ENCODE measurements around the gene DLG2.

The DLG2 gene

GRCh38 chr11:83948200-83948599 is 1678.9 kb downstream of the DLG2 start:
- no peak for DNase-seq

DNA sequence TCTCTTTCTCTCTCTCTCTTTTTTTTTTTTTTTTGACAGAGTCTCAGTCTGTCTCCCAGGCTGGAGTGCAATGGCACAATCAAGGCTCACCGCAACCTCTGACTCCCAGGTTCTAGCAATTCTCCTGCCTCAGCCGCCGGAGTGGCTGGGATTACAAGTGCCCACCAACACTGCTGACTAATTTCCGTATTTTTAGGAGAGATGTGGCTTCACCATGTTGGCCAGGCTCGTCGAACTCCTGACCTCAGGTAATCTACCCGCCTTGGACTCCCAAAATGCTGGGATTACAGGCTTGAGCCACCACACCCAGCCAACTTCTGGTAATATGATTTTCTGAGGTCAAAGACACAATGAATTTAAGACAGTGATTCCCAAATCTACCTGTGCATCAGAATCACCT is 1681.2 kb downstream of the DLG2 start:
- DNase-seq, result no peak

GRCh38 chr11:83941050-83941449 is 1686.1 kb downstream of the DLG2 start:
- DNase-seq, result no peak

DNA sequence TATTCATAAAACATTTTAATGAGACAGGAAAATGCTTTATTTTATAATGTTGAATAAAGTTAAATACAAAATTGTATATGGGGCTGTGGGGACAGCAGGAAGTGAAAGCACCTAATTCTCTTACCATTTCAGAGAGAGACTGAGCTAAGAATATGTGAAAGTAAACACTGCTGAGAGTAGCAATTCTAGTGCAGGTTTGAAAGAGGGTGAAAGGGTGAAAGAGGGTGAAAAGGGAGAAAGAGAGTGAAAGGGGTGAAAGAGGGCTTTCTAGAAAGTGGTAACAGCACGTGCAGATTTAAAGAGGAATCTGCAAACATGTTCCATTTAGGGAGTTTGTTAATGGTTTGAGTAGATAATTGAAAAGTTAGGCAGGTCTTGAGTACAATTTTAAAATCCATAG is 1689.0 kb downstream of the DLG2 start:
- no peak for DNase-seq

GRCh38 chr11:83933008-83933407 is 1694.1 kb downstream of the DLG2 start:
- no peak for DNase-seq

- DNase-seq, result no peak
Measured at GRCh38 chr11:83927422-83927821, 1699.7 kb downstream of the DLG2 start.

DNA sequence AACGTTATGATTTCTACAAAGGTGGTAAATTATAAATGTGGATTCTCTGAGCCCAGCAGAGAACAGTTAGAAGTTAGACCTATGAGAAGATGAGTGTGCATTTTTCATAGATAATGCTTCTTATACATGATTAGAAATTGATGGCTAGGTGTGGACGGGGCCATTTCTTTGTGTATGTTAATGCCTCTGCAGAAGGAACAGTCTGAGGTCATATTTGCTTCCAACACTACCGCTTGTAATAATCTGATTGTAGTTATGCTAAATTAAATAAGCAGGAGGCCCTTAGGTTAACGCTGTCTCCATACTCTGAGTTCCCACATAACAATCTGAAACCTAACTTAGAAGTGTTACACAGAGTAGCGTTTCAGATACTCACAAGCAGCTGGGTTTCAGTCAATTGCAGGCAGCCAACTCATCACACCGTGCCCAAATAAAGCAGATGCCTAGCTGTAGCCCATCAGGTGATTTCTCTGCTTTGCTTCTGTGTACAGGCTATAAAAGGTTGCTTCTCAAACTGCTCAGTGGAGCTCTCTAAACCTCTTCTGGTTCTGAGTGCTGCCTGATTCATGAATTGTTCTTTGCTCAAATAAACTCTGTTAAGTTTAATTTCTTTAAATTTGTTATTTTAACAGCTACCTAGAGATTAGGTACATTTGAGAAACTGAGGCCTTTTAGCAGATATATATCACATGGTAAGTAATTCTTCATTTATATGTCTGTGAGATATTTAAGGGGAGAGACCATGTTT is 1702.2 kb downstream of the DLG2 start:
- DNase-seq, result no peak

DNA sequence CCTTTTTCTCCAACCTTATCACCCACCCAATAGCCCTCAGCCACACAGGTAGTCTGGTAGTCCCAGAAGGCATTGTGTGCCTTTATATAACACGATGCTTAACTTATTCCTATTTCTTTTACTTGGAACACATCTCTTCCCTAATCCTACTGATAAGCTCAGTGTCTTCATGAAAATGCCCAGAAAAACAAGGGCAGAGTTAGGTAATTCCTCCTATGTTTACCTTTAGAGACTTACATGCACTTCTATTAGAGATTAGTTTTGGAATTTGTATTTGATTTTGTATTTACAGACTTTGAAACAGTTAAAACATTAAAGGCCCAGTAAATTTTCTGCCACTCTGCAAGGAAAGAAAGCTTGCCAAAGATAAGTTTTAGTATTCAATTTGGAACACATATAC is 1703.2 kb downstream of the DLG2 start:
- no peak for DNase-seq

GRCh38 chr11:83922953-83923352 is 1704.2 kb downstream of the DLG2 start:
- no peak for DNase-seq

DNA sequence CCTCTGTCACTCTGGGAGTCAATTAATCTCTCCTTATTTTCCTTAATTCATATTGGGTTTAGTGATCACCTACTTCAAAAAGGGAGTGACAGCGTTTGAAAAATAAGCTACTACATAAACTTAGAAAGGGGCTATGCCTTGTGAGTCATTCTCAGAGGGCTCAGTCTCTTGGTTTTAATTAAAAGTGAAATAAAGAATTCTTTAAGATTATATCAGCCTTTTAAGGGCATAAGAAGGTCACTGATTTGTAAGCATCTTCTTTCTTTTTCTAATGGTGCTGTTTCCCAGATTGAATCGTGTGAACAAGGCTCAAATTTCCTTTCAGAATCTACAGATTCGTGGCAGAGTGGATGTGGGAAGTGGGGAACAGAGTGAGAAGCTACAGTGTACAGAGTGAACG is 1704.8 kb downstream of the DLG2 start:
- no peak for DNase-seq

- no peak for DNase-seq
Measured at GRCh38 chr11:83921447-83922192, 1705.5 kb downstream of the DLG2 start.

GRCh38 chr11:83918476-83918875 is 1708.7 kb downstream of the DLG2 start:
- no peak for DNase-seq

GRCh38 chr11:83914995-83915394 is 1712.1 kb downstream of the DLG2 start:
- no peak for DNase-seq

DNA sequence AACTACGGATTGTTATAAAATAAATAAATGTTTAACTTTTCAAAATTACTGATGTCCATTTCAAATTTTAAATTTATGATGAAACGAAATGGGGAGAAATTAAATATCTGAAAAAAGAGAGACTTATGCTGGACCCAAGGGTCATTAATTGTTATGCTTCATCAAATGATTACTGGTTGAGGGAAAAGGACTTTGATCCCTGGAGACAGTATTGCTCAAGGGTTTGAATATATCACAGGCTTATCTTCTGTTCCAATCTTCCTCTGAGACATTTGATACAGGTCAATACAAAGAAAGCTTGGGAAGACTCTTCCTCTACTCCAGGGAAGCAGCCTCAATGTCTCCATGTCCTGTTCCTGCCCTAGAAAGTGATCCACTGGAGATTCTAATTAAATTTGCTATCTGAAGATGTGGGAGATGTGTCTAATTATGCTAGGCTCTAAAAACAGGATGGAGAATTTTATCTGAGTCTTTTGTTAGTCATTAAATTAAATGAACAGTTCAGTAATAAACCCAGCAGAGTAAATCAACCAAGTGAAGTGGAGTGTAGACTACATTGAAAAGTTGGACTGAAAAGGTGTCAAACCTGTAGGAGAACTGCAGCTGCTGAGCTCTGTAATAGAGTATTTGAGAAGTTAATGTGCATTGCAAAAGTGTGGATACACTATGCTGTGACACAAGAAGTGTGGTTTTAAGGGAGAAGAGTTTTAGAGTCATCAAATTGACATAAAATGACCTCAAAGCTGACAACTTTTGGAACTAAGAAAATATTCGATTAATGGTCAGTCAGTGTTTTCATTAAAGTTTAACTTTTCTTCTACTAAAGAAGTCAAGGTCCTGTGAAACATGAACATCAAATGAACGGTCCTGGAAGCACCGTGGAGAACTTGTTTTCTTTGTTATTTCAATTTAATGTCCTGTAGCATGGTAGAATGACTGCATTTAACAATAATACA is 1717.3 kb downstream of the DLG2 start:
- DNase-seq, result no peak

GRCh38 chr11:83908298-83908856 is 1718.8 kb downstream of the DLG2 start:
- DNase-seq, result no peak

DNA sequence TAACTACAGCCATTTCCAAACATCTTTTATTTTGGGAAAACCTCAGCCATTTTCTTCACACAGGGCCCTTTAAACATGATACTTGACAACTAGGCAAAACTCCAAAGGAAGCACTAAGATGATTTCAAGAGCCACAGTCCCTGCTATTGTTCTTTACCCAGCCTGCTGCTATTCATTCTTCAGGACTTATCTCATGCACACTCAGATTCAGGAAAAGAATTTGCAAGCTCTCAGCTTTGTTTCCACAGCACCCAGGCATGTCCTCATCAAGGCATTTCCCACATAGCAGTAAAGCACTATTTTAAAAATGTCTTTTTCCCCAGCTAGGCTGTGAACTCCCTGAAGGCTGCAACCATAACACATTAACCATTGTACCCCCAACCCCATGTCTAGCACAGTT is 1731.6 kb downstream of the DLG2 start:
- no peak for DNase-seq

DNA sequence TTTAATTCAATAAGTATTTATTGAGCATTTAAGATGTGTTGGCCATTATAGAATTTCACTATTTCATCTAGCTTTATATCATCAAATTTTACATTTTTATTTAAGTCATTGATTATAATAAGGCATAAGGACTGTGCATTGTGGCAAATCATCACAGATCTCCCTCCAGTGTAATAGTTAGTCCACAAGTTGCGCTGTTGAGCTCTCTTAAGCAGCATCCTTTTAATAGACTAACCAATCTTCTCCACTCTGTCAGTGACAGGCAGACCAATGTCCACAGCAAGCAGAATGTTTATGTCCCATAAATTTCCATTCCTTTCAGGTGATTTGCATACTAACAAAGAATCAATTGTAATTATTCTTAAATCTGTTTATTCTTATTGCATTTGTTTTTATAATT is 1745.7 kb downstream of the DLG2 start:
- DNase-seq, result no peak

DNA sequence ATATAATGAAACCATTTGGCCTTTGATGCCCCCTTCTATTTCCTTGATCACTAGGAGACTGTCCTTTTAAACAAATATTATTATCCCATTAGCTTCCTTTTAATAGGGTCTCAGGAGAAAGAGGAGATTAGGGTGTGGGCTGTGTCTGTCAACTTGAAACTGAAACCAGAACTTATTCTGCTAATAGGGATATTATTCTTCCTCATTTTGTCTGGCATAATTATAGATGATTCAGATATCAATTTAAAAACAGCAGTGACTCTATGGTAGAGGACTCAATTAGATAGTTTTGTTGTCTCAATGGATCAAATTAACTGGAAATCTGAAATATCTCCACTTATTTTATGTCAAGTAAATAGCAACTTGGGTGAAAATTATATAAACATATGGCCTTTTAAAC is 1756.1 kb downstream of the DLG2 start:
- no peak for DNase-seq

- DNase-seq, result no peak
Measured at GRCh38 chr11:83866655-83867054, 1760.5 kb downstream of the DLG2 start.

DNA sequence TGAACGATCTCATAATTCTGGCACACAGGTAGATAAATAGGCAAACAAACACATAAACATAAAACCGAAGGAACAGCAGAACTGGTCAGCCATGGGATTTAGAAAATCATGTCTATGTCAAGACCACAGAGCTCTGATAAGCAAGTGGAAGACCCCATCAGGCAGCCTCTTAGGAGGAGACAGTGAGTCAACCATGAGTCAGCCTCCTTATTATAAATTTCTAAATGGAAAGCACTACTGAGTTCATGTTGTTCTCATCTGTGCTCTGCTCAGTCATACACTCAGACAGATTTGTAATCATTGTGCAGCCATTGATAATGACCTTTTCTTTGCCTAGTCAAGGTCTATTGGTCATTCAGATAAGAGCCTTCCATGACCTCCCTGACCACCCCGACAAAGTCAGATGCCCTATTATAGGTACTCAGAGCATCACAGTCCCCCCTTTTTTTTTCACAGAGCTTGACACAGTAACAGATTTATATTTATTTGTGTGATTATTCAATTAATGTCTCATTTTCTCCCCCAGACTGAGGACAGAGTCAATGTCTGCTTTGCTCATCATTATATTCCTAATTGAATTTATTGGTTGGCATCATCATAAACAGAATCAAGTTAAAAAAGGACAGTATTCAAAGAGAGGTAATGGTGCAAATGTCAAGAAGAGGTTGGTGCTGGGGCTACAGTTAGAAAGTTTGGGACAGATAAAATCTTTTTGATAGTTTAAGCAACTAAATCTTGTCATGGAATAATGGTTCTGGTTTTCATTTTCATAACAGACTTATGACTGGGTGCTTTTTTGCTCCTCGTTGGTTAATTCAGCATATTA is 1761.3 kb downstream of the DLG2 start:
- no peak for DNase-seq

DNA sequence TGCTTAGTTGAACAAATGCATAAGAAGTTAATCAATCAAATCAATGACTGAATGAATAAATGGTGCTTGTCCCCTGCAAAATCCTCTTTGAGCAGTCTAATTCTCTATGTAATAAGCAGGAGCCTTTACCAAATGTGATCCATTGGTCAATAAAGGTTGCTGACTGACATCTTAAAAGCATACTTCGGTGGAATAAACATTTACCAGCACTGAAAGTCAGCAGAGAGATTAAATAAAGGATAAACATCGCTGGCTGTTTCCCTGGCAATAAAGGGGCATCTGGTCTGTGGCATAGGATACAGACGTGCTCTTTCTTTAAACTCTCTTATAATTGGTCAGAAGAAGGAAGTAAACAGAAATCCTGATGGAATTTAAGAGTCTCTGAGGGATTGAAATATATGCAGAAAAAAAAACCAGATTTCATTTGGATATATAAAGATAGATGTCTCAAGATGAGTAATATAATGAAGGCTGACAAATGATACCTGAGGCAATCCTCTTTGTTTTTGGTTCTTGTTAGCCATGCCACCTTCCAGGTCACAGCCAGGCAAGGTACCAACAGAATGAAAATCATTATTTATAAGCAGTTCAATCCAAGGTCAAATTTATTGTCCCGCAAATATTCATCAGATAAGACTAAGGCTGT is 1762.6 kb downstream of the DLG2 start:
- DNase-seq, result no peak

DNA sequence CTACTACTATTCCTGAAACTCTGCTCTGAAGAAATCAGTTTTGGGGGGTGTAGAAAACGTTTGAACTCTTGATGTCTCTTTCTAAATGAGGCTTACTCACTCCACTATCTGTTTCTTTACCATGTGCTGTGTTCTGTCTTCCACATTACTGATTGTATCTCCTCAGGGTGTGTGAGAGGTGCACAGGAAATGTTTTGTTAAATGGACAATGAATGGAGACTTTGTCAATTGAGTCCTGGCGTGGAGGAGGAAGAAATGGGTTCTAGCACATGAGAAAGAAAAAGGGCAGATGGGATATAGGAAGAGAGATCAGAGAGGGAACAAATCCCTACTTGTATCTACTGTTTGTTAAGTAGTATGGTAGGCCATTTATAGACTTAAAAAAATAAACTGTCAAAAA is 1763.9 kb downstream of the DLG2 start:
- DNase-seq, result no peak

Measured in CD4-positive, alpha-beta T cell treated with Interleukin-4 for 1 hour (primary cell).